HG03095 (cell line): Measurements from ENCODE around the gene PHLPP2.

Experiments used
- ATAC-seq: cut with Tn5 transposase; IDR thresholded peaks from one replicate; pipeline ENCODE4 v1.9.1; 2021; ENCODE audit warnings: moderate library complexity; ENCODE audit not compliant: unreplicated experiment

Gene PHLPP2

GRCh38 chr16:71724320-71724751 lies at the start of gene PHLPP2:
TSS of gene PHLPP2 (minus strand) at chr16:71724701. CDS start at chr16:71714795, 9,906 bp downstream.
- no peak for ATAC-seq

- no peak for ATAC-seq
Observed at GRCh38 chr16:71771571-71771970, 47.1 kb upstream of the PHLPP2 start.

- ATAC-seq = no peak
Observed at GRCh38 chr16:71769222-71769621, 44.7 kb upstream of the PHLPP2 start.

- ATAC-seq = no peak
Observed at GRCh38 chr16:71767060-71767900, 42.8 kb upstream of the PHLPP2 start.

- ATAC-seq = no peak
Observed at GRCh38 chr16:71762186-71762585, 37.7 kb upstream of the PHLPP2 start.

GRCh38 chr16:71761097-71761496 lies 36.6 kb upstream of the PHLPP2 start:
- no peak for ATAC-seq

GRCh38 chr16:71758293-71758760 lies 33.8 kb upstream of the PHLPP2 start:
- no peak for ATAC-seq

GRCh38 chr16:71754652-71755051 lies 30.2 kb upstream of the PHLPP2 start:
- no peak for ATAC-seq

- ATAC-seq = no peak
Observed at GRCh38 chr16:71754108-71754507, 29.6 kb upstream of the PHLPP2 start.

- ATAC-seq = no peak
Observed at GRCh38 chr16:71748226-71748625, 23.7 kb upstream of the PHLPP2 start.

- no peak for ATAC-seq
Observed at GRCh38 chr16:71746442-71747046, 22.0 kb upstream of the PHLPP2 start.

- ATAC-seq = no peak
Observed at GRCh38 chr16:71738855-71739254, 14.4 kb upstream of the PHLPP2 start.

- no peak for ATAC-seq
Observed at GRCh38 chr16:71737501-71737900, 13.0 kb upstream of the PHLPP2 start.

- ATAC-seq = no peak
Observed at GRCh38 chr16:71734511-71734910, 10.0 kb upstream of the PHLPP2 start.

- no peak for ATAC-seq
Observed at GRCh38 chr16:71732587-71732986, 8.1 kb upstream of the PHLPP2 start.

- ATAC-seq = no peak
Observed at GRCh38 chr16:71727551-71728324, 3.2 kb upstream of the PHLPP2 start.

- no peak for ATAC-seq
Observed at GRCh38 chr16:71726476-71727315, 2.2 kb upstream of the PHLPP2 start.

GRCh38 chr16:71723537-71724319 lies 773 bp downstream of the PHLPP2 start:
- ATAC-seq = peak; percentile 75

- peak; percentile 24 for ATAC-seq
Observed at GRCh38 chr16:71722801-71723536, 1.5 kb downstream of the PHLPP2 start.
